Gastroesophageal sphincter (tissue), 3 donors: Measurements from ENCODE around the gene AIG1.

ENCODE experiments used
- EP300 ChIP-seq: sonication (generic); formaldehyde crosslinking; IDR thresholded peaks from one replicate; pipeline ENCODE4 v1.6.1; 2017; ENCODE audit warnings: antibody characterized with exemption, mild to moderate bottlenecking
- POLR2A ChIP-seq, 2 donors: fragments of 450-650 bp; IDR thresholded peaks; one replicate each; pipeline ENCODE4 v1.6.1; 2017; ENCODE audit warnings: antibody characterized with exemption in 2 of 2, mild to moderate bottlenecking in 2 of 2, moderate library complexity in 1 of 2
- TF ChIP-seq, protein P1 (sequence below), 4 experiments: fragments of 200-600 bp in 2 of 4; fragments of 450-650 bp in 2 of 4; sonication (generic) in 1 of 4; IDR thresholded peaks; one replicate each; pipeline ENCODE4 v1.5.1; 2017 to 2019; ENCODE audit warnings: antibody characterized with exemption in 4 of 4, mild to moderate bottlenecking in 2 of 4, moderate library complexity in 2 of 4

DNA sequence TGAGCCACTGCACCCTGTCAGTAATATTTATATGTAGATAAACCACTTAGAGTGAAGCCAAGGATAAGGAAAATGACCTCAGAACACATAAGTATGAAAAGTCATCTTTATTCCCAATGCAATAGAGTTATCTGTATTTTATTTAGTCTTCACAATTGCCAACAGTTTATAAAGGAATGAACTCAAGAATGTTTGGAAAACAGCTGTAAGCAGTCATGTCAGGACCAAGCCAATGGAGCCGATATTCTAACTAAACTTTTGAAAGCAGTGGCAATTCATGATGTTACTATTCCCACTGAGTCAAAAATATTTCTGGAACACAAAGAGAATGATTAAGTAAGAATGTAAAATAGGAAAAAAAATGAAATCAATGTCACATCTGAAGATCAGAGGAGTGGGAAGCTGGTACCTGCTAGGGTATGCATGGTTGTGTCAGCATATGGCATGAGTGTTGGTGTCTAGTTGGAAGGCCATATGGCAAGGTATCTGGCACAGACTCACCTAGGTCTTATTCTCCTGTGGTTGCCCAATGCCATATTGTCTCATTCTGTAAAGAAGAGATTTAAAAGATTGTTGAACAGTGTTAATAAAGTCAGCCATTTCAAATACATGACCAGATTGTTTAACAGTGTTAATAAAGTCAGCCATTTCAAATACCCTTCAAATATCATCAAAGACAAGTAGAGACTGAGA lies 271.6 kb downstream of the AIG1 start:
- TF ChIP-seq POLR2A (IDR thresholded peaks at IDR 0.05) (no peak), EP300 (no peak)
- TF ChIP-seq, protein P1, sequence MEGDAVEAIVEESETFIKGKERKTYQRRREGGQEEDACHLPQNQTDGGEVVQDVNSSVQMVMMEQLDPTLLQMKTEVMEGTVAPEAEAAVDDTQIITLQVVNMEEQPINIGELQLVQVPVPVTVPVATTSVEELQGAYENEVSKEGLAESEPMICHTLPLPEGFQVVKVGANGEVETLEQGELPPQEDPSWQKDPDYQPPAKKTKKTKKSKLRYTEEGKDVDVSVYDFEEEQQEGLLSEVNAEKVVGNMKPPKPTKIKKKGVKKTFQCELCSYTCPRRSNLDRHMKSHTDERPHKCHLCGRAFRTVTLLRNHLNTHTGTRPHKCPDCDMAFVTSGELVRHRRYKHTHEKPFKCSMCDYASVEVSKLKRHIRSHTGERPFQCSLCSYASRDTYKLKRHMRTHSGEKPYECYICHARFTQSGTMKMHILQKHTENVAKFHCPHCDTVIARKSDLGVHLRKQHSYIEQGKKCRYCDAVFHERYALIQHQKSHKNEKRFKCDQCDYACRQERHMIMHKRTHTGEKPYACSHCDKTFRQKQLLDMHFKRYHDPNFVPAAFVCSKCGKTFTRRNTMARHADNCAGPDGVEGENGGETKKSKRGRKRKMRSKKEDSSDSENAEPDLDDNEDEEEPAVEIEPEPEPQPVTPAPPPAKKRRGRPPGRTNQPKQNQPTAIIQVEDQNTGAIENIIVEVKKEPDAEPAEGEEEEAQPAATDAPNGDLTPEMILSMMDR (IDR thresholded peaks at IDR 0.05) = no peak
